Sigmoid colon (tissue), 4 donors: ENCODE data around the gene TRIM52.

Source experiments
- CTCF ChIP-seq, 4 experiments: fragments of 450-650 bp in 3 of 4; fragments of 200-600 bp in 1 of 4; IDR thresholded peaks; one replicate each; pipeline ENCODE4 v1.5.1; 2016 to 2019; ENCODE audit warnings: antibody characterized with exemption in 4 of 4, mild to moderate bottlenecking in 3 of 4, moderate library complexity in 2 of 4
- EP300 ChIP-seq, 4 donors: sonication (generic); formaldehyde crosslinking; IDR thresholded peaks; one replicate each; pipeline ENCODE4 v1.6.1; 2017; ENCODE audit warnings: antibody characterized with exemption in 4 of 4
- POLR2AphosphoS5 ChIP-seq, 4 donors: sonication (generic); formaldehyde crosslinking; IDR thresholded peaks; one replicate each; pipeline ENCODE4 v1.6.1; 2017; ENCODE audit warnings: antibody characterized with exemption in 4 of 4

GRCh38 chr5:181205761-181206649 lies 54.9 kb downstream of the TRIM52 start:
- no peak for TF ChIP-seq CTCF (IDR thresholded peaks at IDR 0.05)
- no peak for TF ChIP-seq EP300 (IDR thresholded peaks at IDR 0.05)
- no peak for TF ChIP-seq POLR2AphosphoS5 (IDR thresholded peaks at IDR 0.05)
